8988T (cell line): Measurements from ENCODE around the gene UST.

ENCODE experiments used
- DNase-seq: peaks from one replicate; pipeline ENCODE4 v3.0.0; 2011

The UST gene

GRCh38 chr6:148746363-148747144 lies at the start of gene UST:
TSS of gene UST (plus strand) at chr6:148747030. CDS start at chr6:148747431, 401 bp downstream.
- DNase-seq, result peak; percentile 59

GRCh38 chr6:148697895-148698440 lies 48.9 kb upstream of the UST start:
- no peak for DNase-seq

- DNase-seq, result no peak
Measured at GRCh38 chr6:148698671-148699180, 48.1 kb upstream of the UST start.

GRCh38 chr6:148700047-148700715 lies 46.6 kb upstream of the UST start:
- no peak for DNase-seq

GRCh38 chr6:148700741-148701311 lies 46.0 kb upstream of the UST start:
- peak; percentile 37 for DNase-seq

- DNase-seq, result no peak
Measured at GRCh38 chr6:148701375-148701774, 45.5 kb upstream of the UST start.

- DNase-seq, result no peak
Measured at GRCh38 chr6:148703900-148704299, 42.9 kb upstream of the UST start.

- no peak for DNase-seq
Measured at GRCh38 chr6:148704400-148705246, 42.2 kb upstream of the UST start.

GRCh38 chr6:148708707-148709106 lies 38.1 kb upstream of the UST start:
- DNase-seq, result no peak

- DNase-seq, result no peak
Measured at GRCh38 chr6:148709577-148709976, 37.3 kb upstream of the UST start.

GRCh38 chr6:148711833-148712654 lies 34.8 kb upstream of the UST start:
- no peak for DNase-seq

GRCh38 chr6:148713033-148713738 lies 33.6 kb upstream of the UST start:
- DNase-seq, result no peak

- DNase-seq, result no peak
Measured at GRCh38 chr6:148713921-148714320, 32.9 kb upstream of the UST start.

GRCh38 chr6:148716811-148717210 lies 30.0 kb upstream of the UST start:
- DNase-seq, result no peak

- no peak for DNase-seq
Measured at GRCh38 chr6:148720406-148720805, 26.4 kb upstream of the UST start.

- no peak for DNase-seq
Measured at GRCh38 chr6:148720897-148721296, 25.9 kb upstream of the UST start.

- no peak for DNase-seq
Measured at GRCh38 chr6:148723484-148723883, 23.3 kb upstream of the UST start.

- DNase-seq, result no peak
Measured at GRCh38 chr6:148724428-148724827, 22.4 kb upstream of the UST start.

GRCh38 chr6:148727104-148727503 lies 19.7 kb upstream of the UST start:
- no peak for DNase-seq

GRCh38 chr6:148735989-148736388 lies 10.8 kb upstream of the UST start:
- DNase-seq, result no peak
